Measurements from ENCODE around the gene MTA1.

The MTA1 gene
- total RNA-seq: 64.6 to 65.5 reads per million in 2 donors

GRCh38 chr14:105419195-105420091 is at the start of gene MTA1:
Gene MTA1 (plus strand): TSS chr14:105419827. CDS start chr14:105420036, 209 bp downstream.
- peak in 4 of 5 experiments; percentile 24 to 68 (median 38) for DNase-seq

- no peak for DNase-seq
Observed at GRCh38 chr14:105374389-105374788, 45.2 kb upstream of the MTA1 start.

- DNase-seq: peak in 3 of 5 experiments; percentile 10 to 55 (median 16)
Observed at GRCh38 chr14:105375635-105376057, 44.0 kb upstream of the MTA1 start.

GRCh38 chr14:105376521-105377440 is 42.8 kb upstream of the MTA1 start:
- no peak for DNase-seq

GRCh38 chr14:105377555-105378182 is 42.0 kb upstream of the MTA1 start:
- DNase-seq: no peak

GRCh38 chr14:105378199-105378598 is 41.4 kb upstream of the MTA1 start:
- no peak for DNase-seq

- DNase-seq: no peak
Observed at GRCh38 chr14:105378873-105379685, 40.5 kb upstream of the MTA1 start.

- DNase-seq: no peak
Observed at GRCh38 chr14:105379946-105380345, 39.7 kb upstream of the MTA1 start.

GRCh38 chr14:105380756-105381155 is 38.9 kb upstream of the MTA1 start:
- DNase-seq: no peak

GRCh38 chr14:105381446-105382342 is 37.9 kb upstream of the MTA1 start:
- DNase-seq: no peak

- DNase-seq: no peak
Observed at GRCh38 chr14:105382343-105383082, 37.1 kb upstream of the MTA1 start.

- DNase-seq: no peak
Observed at GRCh38 chr14:105383083-105383730, 36.4 kb upstream of the MTA1 start.

GRCh38 chr14:105384041-105384557 is 35.5 kb upstream of the MTA1 start:
- no peak for DNase-seq

GRCh38 chr14:105384605-105385321 is 34.9 kb upstream of the MTA1 start:
- DNase-seq: no peak

- DNase-seq: no peak
Observed at GRCh38 chr14:105385322-105385637, 34.3 kb upstream of the MTA1 start.

GRCh38 chr14:105385698-105386365 is 33.8 kb upstream of the MTA1 start:
- no peak for DNase-seq

- no peak for DNase-seq
Observed at GRCh38 chr14:105386581-105387529, 32.8 kb upstream of the MTA1 start.

All from T-helper 2 cell (primary cell).